ENCODE data around the gene PCDHAC2.

GRCh38 chr5:140989254-140990020 is 23.2 kb downstream of the PCDHAC2 start:
- TF ChIP-seq CTCF (IDR thresholded peaks at IDR 0.05) (no peak), POLR2A (IDR thresholded peaks at IDR 0.05) (no peak)

Data from Peyer's patch (tissue), 4 donors.